GM21526 (cell line): Measurements from ENCODE around the gene CFAP57.

Source experiments
- ATAC-seq: cut with Tn5 transposase; IDR thresholded peaks from one replicate; pipeline ENCODE4 v1.9.1; 2021; ENCODE audit warnings: moderate library complexity; ENCODE audit not compliant: unreplicated experiment, low FRiP score

CFAP57 gene

GRCh38 chr1:43292679-43293078 lies 120.5 kb downstream of the CFAP57 start:
- ATAC-seq, result no peak

- no peak for ATAC-seq
These were observed 121.0 kb downstream of the CFAP57 start for GRCh38 chr1:43293176-43293575.

- ATAC-seq, result no peak
These were observed 122.0 kb downstream of the CFAP57 start for GRCh38 chr1:43293896-43294760.

GRCh38 chr1:43294761-43295160 lies 122.6 kb downstream of the CFAP57 start:
- no peak for ATAC-seq

- ATAC-seq, result no peak
These were observed 124.1 kb downstream of the CFAP57 start for GRCh38 chr1:43296207-43296606.

- ATAC-seq, result no peak
These were observed 125.9 kb downstream of the CFAP57 start for GRCh38 chr1:43298055-43298454.

GRCh38 chr1:43299101-43299500 lies 127.0 kb downstream of the CFAP57 start:
- no peak for ATAC-seq

GRCh38 chr1:43300378-43301094 lies 128.4 kb downstream of the CFAP57 start, which contains the start of gene TIE1:
Gene TIE1 (plus strand): TSS chr1:43300982. CDS start chr1:43301072, 90 bp downstream.
- no peak for ATAC-seq

- no peak for ATAC-seq
These were observed 130.1 kb downstream of the CFAP57 start for GRCh38 chr1:43302201-43302600.

GRCh38 chr1:43302721-43303470 lies 130.8 kb downstream of the CFAP57 start:
- ATAC-seq, result no peak

GRCh38 chr1:43303471-43304313 lies 131.6 kb downstream of the CFAP57 start:
- no peak for ATAC-seq
